Measurements from ENCODE around the gene PBX3.

- TF ChIP-seq TAF1 (IDR thresholded peaks at IDR 0.05; ENCODE audit: low read depth, low read length) (no peak), POU2F2 (IDR thresholded peaks at IDR 0.05; ENCODE audit: low read depth, low read length) (no peak), POLR2A (IDR thresholded peaks at IDR 0.05; ENCODE audit: low read depth, low read length) (no peak), POLR2AphosphoS5 (IDR thresholded peaks at IDR 0.05; ENCODE audit: low read depth, low read length) (no peak), SPI1 (IDR thresholded peaks at IDR 0.05; ENCODE audit: low read depth, low read length) (no peak)
Measured at GRCh38 chr9:125894566-125894965, 147.4 kb downstream of the PBX3 start.
